HepG2 (cell line): Measurements from ENCODE around the gene TEX19. TPM values are rescaled to one million over a fixed set of nuclear protein-coding genes. Genes with fewer than 3 reads are reported as not detected.
A peak's percentile ranks its signal among the peaks of the same experiment; 100 is the strongest.

ENCODE experiments used
- AGO2 ChIP-seq: fragments of 200-400 bp; formaldehyde crosslinking; optimal IDR thresholded peaks from 2 replicates; pipeline ENCODE3; 2017; ENCODE audit warnings: mild to moderate bottlenecking, low read depth, low read length, moderate library complexity
- ATF1 ChIP-seq: IDR thresholded peaks from 2 replicates; pipeline ENCODE4 v1.6.1; 2016; ENCODE audit warnings: mild to moderate bottlenecking, control low read depth
- BCL6 ChIP-seq: IDR thresholded peaks from 2 replicates; pipeline ENCODE4 v1.6.1; 2016; ENCODE audit warnings: missing genetic modification reagents, missing compliant biosample characterization
- ETV6 ChIP-seq: sonication (generic); formaldehyde crosslinking; conservative IDR thresholded peaks from 2 replicates; pipeline ENCODE4 v1.4.0; 2020; ENCODE audit warnings: missing genetic modification reagents
- KAT8 ChIP-seq: IDR thresholded peaks from 2 replicates; pipeline ENCODE4 v1.6.1; 2016; ENCODE audit warnings: missing genetic modification reagents, missing compliant biosample characterization
- LCORL ChIP-seq, 2 experiments: fragments of 450-650 bp in 1 of 2; sonication (generic) in 1 of 2; formaldehyde crosslinking in 1 of 2; IDR thresholded peaks; 2 replicates each; pipeline versions ENCODE4 v1.5.0 to v1.6.1; 2017 to 2020; ENCODE audit warnings: antibody characterized with exemption in 1 of 2, missing genetic modification reagents in 1 of 2
- MIXL1 ChIP-seq: IDR thresholded peaks from 2 replicates; pipeline ENCODE4 v1.6.1; 2016
- MTA1 ChIP-seq: sonication (generic); formaldehyde crosslinking; IDR thresholded peaks from 2 replicates; pipeline ENCODE4 v1.4.0; 2020; ENCODE audit warnings: missing genetic modification reagents, mild to moderate bottlenecking, borderline replicate concordance
- MTERF4 ChIP-seq: sonication (generic); formaldehyde crosslinking; IDR thresholded peaks from 2 replicates; pipeline ENCODE4 v1.8.0; 2023; ENCODE audit warnings: mild to moderate bottlenecking, missing genetic modification reagents
- NCOA1 ChIP-seq: sonication (generic); formaldehyde crosslinking; IDR thresholded peaks from 2 replicates; pipeline ENCODE4 v1.9.0; 2021; ENCODE audit warnings: missing genetic modification reagents
- ONECUT2 ChIP-seq: sonication (generic); formaldehyde crosslinking; IDR thresholded peaks from 2 replicates; pipeline ENCODE4 v1.4.0; 2020; ENCODE audit warnings: missing genetic modification reagents
- PTBP1 ChIP-seq: fragments of 200-400 bp; formaldehyde crosslinking; IDR thresholded peaks from 2 replicates; pipeline ENCODE4 v1.6.1; 2018; ENCODE audit warnings: low read length, low read depth; ENCODE audit not compliant: poor library complexity, severe bottlenecking
- RARG ChIP-seq: sonication (generic); formaldehyde crosslinking; IDR thresholded peaks from 2 replicates; pipeline ENCODE4 v1.4.0; 2020; ENCODE audit warnings: low read depth, mild to moderate bottlenecking, missing genetic modification reagents
- RFXANK ChIP-seq: IDR thresholded peaks from 2 replicates; pipeline ENCODE4 v1.6.1; 2016
- ZFP91 ChIP-seq: sonication (generic); formaldehyde crosslinking; IDR thresholded peaks from 2 replicates; pipeline ENCODE4 v1.9.0; 2022; ENCODE audit warnings: missing genetic modification reagents, mild to moderate bottlenecking, borderline replicate concordance
- ZNF17 ChIP-seq: sonication (generic); formaldehyde crosslinking; IDR thresholded peaks from 2 replicates; pipeline ENCODE4 v1.5.0; 2020; ENCODE audit warnings: mild to moderate bottlenecking, missing genetic modification reagents
- ZNF256 ChIP-seq: sonication (generic); formaldehyde crosslinking; conservative IDR thresholded peaks from 2 replicates; pipeline ENCODE4 v1.4.0; 2020; ENCODE audit warnings: missing genetic modification reagents
- ZNF331 ChIP-seq: sonication (generic); formaldehyde crosslinking; IDR thresholded peaks from 2 replicates; pipeline ENCODE4 v1.4.0; 2020; ENCODE audit warnings: missing genetic modification reagents
- ZNF333 ChIP-seq: sonication (generic); formaldehyde crosslinking; IDR thresholded peaks from 2 replicates; pipeline ENCODE4 v1.4.0; 2020; ENCODE audit warnings: mild to moderate bottlenecking, missing genetic modification reagents, borderline replicate concordance
- ZNF563 ChIP-seq: sonication (generic); formaldehyde crosslinking; IDR thresholded peaks from 2 replicates; pipeline ENCODE4 v1.8.0; 2022; ENCODE audit warnings: mild to moderate bottlenecking, moderate library complexity, missing genetic modification reagents
- ZNF629 ChIP-seq: sonication (generic); formaldehyde crosslinking; conservative IDR thresholded peaks from 2 replicates; pipeline ENCODE4 v1.5.0; 2020; ENCODE audit warnings: missing genetic modification reagents
- ZNF710 ChIP-seq: sonication (generic); formaldehyde crosslinking; IDR thresholded peaks from 2 replicates; pipeline ENCODE4 v1.5.0; 2020; ENCODE audit warnings: mild to moderate bottlenecking, missing genetic modification reagents, borderline replicate concordance
- polyA plus RNA-seq, 8 experiments: library from polyadenylated mRNA; depleted of rRNA in 3 of 8; stranded (reverse) in 7 of 8; unstranded in 1 of 8; fragments of >200 nt; fragmentation: Illumina TruSeq in 4 of 8; extraction: Trizol in 4 of 8; gene quantifications; 2 replicates each; pipeline versions ENCODE4 v1.2.1 to v1.2.3, GENCODE V29; 2011 to 2016; ENCODE audit warnings: low read depth in 4 of 8, missing spikeins in 1 of 8, mixed read lengths in 1 of 8; ENCODE audit not compliant: insufficient read depth in 1 of 8
- total RNA-seq, 5 experiments: library from RNA; depleted of rRNA; stranded (reverse); fragments of >200 nt; fragmentation: Illumina TruSeq; extraction: Trizol; gene quantifications; 2 replicates each; pipeline ENCODE4 v1.2.3, GENCODE V29; 2016; ENCODE audit warnings: low read depth in 1 of 5
- TF ChIP-seq, protein P1 (sequence below): IDR thresholded peaks from 2 replicates; pipeline ENCODE4 v1.6.1; 2012; ENCODE audit warnings: low read depth, low read length, improper control_type of control experiment

TEX19 gene
- total and polyA plus RNA-seq, 2 of the 13 experiments (the other 11 are each of a cell fraction or from before 2014, with no cell fraction given): 1.3 to 6.0 TPM

DNA sequence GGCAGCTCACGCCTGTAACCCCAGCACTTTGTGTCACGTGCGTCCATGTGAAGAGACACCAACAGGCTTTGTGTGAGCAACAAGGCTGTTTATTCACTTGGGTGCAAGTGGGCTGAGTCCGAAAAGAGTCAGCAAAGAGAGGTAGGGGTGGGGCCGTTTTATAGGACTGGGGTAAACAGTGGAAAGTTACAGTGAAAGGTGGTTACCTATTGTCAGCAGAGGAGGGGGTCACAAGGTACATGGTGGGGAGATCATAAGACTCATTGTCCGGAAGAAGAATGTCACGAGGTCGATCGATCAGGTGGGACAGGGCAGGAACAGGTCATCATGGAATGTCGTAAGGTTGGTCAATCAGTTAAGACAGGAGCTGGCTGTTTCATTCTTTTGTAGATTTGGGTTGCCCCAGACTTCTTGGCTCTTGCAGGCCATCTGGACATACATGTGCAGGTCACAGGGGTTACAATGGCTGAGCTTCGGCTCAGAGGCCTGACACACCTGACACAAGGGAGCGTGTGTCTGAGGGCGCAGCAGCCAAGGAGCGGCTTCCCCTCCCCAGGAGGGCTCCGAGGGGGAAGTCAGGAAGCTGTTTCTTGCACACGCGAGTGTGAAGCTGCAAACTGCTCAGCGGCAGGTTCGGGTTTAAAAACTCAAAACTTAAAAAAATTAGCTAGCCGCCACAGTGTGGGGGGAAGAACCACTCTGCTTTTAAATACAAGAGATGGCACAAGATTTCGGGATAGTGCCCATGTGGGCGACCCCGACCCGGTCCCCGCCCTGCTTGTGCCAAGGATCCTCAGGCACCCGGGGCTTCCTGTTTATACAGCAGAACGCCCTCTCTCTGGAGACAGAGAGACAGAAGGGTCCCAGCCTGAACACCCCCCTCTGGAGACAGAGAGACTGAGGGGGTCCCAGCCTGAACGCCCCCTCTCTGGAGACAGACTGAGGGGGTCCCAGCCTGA lies 12.4 kb upstream of the TEX19 start (continued):
- TF ChIP-seq ZFP91: peak; percentile 54; the same call in 1 of the 2 replicates
- TF ChIP-seq ZNF256: peak; percentile 79; the same call in 1 of the 2 replicates
- TF ChIP-seq ATF1: no peak; the same call in 1 of the 2 replicates
- no peak; the same call in 1 of the 2 replicates for TF ChIP-seq ZNF563 (CRISPR knock-in tag)
- peak; percentile 98 for TF ChIP-seq MIXL1 (CRISPR knock-in tag)
- 0 out of 2 replicates have a peak, but pooled peaks have one; percentile 32 for TF ChIP-seq MTERF4 (CRISPR knock-in tag)
- TF ChIP-seq AGO2: no peak
- peak; percentile 32; the same call in 1 of the 2 replicates for TF ChIP-seq ZNF333 (CRISPR knock-in tag)
- peak; percentile 90 for TF ChIP-seq LCORL (IDR thresholded peaks at IDR 0.05)
- peak; percentile 99 for TF ChIP-seq LCORL (CRISPR knock-in tag; IDR thresholded peaks at IDR 0.05)
- peak; percentile 70; the same call in 1 of the 2 replicates for TF ChIP-seq ETV6
- no peak for TF ChIP-seq PTBP1
- TF ChIP-seq ZNF710 (CRISPR knock-in tag): peak; percentile 97
- TF ChIP-seq KAT8 (CRISPR knock-in tag): peak; percentile 92
- TF ChIP-seq ZNF17 (CRISPR knock-in tag): no peak
- peak; percentile 93 for TF ChIP-seq MTA1 (CRISPR knock-in tag)
- no peak for TF ChIP-seq RARG (CRISPR knock-in tag)
- 0 out of 2 replicates have a peak, but pooled peaks have one; percentile 32 for TF ChIP-seq RFXANK
- peak; percentile 100 for TF ChIP-seq ONECUT2 (CRISPR knock-in tag)
- peak; percentile 92 for TF ChIP-seq ZNF331 (CRISPR knock-in tag)
- TF ChIP-seq BCL6 (CRISPR knock-in tag): peak; percentile 88
- peak; percentile 45; the same call in 1 of the 2 replicates for TF ChIP-seq ZNF629
- TF ChIP-seq, protein P1, sequence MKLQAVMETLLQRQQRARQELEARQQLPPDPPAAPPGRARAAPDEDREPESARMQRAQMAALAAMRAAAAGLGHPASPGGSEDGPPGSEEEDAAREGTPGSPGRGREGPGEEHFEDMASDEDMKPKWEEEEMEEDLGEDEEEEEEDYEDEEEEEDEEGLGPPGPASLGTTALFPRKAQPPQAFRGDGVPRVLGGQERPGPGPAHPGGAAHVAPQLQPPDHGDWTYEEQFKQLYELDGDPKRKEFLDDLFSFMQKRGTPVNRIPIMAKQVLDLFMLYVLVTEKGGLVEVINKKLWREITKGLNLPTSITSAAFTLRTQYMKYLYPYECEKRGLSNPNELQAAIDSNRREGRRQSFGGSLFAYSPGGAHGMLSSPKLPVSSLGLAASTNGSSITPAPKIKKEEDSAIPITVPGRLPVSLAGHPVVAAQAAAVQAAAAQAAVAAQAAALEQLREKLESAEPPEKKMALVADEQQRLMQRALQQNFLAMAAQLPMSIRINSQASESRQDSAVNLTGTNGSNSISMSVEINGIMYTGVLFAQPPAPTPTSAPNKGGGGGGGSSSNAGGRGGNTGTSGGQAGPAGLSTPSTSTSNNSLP: peak; percentile 58; the same call in 1 of the 2 replicates
- TF ChIP-seq NCOA1 (CRISPR knock-in tag): 0 out of 2 replicates have a peak, but pooled peaks have one; percentile 63
